Measurements from ENCODE around the gene ZNF778.
"Not testable (repeated sequence)": the region's sequence is repeated elsewhere in the genome, so short reads cannot be mapped to it uniquely, and the experiment has no call there.

Gene ZNF778

DNA sequence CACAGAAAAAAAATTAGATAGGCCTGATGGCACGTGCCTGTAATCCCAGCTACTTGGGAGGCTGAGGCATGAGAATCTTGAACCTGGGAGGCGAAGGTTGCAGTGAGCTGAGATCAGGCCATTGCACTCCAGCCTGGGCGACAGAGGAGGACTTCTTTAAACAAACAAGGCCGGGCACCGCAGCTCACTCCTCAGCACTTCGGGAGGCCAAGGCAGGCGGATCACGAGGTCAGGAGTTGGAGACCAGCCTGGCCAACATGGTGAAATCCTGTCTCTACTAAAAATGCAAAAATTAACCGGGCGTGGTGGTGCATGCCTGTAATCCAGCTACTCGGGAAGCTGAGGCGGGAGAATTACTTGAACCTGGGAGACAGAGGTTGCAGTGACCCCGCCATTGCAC, 26.8 kb downstream of the ZNF778 start:
- not testable (repeated sequence) for H3K27ac Mint-ChIP-seq; H3K36me3 Mint-ChIP-seq (ENCODE audit: low read depth); H3K27me3 Mint-ChIP-seq; DNase-seq; ATAC-seq; H3K4me3 Mint-ChIP-seq; H3K9me3 Mint-ChIP-seq
- peaks cover 31% of the 10 kb centered on the region for H3K4me1 Mint-ChIP-seq

DNA sequence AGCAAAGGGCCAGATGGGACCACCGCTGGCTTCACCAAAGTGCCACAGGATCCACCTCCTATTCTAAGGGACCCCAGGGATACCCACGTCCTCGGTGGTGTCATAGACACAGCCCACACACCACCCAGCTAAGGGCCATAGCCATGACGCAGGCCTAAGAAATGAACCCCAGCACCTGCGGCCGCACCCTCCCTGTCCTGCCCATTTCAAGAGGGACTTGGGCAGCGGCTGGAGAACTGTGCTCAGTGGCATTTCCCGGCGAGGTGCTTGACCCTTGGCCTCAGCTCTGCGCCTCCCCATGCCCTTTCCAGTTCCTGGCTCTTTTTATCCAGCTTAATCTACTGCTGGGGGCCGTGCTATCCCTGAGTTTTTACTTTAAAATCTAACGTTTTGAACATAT, 27.3 kb downstream of the ZNF778 start:
- H3K9me3 Mint-ChIP-seq = peaks cover under 1% of the 10 kb centered on the region
- H3K4me1 Mint-ChIP-seq = peaks cover 31% of the 10 kb centered on the region
- H3K27me3 Mint-ChIP-seq = no peaks in the 10 kb centered on the region
- no peak overlapping the region for H3K4me3 Mint-ChIP-seq
- ATAC-seq (no peak), DNase-seq (no peak)
- H3K27ac Mint-ChIP-seq = no peak overlapping the region
- no peaks in the 10 kb centered on the region for H3K36me3 Mint-ChIP-seq (ENCODE audit: low read depth)

DNA sequence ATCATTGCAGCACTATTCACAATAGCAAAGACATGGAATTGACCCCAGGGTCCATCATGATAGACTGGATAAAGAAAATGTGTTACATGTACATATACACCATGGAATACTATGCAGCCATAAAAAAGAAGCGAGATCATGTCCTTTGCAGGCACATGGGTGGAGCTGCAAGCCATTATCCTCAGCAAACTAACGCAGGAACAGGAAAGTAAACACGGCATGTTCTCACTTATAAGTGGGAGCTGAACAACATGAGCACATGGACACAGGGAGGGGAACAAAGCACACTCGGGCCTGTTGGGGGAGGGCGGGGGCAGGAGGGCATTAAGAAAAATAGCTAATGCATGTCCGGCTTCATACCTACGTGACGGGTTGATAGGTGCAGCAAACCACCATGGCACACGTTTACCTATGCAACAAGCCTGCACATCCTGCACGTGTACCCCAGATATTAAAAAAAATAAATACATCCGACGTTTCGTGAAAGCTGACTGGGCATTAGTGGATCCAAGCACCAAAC, 28.9 kb downstream of the ZNF778 start:
- no peak for DNase-seq
- H3K36me3 Mint-ChIP-seq (ENCODE audit: low read depth) = peaks cover 5% of the 10 kb centered on the region

DNA sequence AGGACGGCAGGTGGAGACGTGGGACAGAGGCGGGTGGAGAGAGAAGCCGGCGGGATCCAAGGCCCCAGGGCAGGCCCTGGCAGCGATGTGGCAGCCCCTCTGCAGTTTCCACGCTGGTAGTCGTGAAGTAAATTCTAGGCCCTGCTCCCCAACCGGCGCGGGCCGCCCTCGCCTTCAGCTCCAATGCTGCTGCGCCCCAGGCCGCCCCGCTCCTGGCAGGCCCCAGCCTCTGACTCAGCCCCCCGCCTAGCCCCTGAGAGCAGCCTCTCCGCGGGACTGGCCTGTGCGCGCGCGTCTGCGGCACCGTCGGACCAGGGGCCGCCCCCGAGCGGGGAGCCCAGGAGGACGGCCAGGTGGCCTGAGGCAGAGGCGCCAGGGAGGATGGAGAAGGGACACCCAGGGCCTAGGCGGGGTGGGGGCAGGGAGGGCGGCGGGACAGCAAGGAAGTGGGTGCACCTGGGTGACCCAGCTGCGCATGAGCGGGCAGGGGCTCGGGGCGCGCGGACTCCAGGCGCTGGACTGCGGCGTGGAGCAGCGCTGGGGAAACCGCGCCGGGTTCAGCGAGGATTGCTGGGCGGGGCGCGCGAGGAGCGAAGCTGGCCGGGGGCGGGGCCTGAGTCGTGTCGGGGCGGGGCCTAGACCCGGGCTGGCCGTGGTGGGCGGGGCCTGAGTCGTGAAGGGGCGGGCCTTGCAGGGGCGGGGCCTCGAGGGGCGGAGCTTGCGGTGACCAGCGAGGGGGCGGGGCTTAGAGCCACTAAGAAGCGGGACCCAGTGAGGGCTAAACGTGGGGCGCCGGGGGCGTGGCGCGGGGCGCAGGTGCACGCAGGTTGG, 29.6 kb downstream of the ZNF778 start:
- ATAC-seq (peak; percentile 80), DNase-seq (peak; percentile 97)
- H3K9me3 Mint-ChIP-seq = peaks cover 8% of the 10 kb centered on the region
- H3K27ac Mint-ChIP-seq = no peak overlapping the region
- H3K4me3 Mint-ChIP-seq = peak overlapping the region; percentile 78
- H3K4me1 Mint-ChIP-seq = peaks cover 17% of the 10 kb centered on the region
- no peaks in the 10 kb centered on the region for H3K27me3 Mint-ChIP-seq
- peaks cover 5% of the 10 kb centered on the region for H3K36me3 Mint-ChIP-seq (ENCODE audit: low read depth)

More for the DNA sequence above, 28.9 kb downstream of the ZNF778 start:
- no peaks in the 10 kb centered on the region for H3K27me3 Mint-ChIP-seq
- peak overlapping the region; percentile 78 for H3K4me3 Mint-ChIP-seq
- no peak overlapping the region for H3K27ac Mint-ChIP-seq
- H3K9me3 Mint-ChIP-seq = peaks cover 8% of the 10 kb centered on the region
- peaks cover 21% of the 10 kb centered on the region for H3K4me1 Mint-ChIP-seq
- no peak for ATAC-seq

DNA sequence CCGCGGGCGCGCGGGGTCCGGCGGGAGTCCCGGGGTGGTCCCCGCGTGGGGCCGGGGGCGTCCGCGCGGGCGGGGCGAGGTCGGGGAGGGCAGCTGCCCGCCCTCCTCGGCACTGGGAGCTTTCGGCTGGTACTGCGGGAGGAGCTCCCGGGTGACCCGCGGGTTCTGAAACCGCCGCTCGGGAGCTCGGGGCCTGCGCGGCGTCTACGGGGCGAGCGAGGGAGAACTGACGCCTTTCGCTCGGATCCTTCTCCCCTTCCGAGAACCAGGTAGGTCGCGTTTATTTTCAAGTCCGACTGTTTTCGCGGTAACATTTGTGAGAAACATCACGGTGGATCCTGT, 30.2 kb downstream of the ZNF778 start:
- H3K4me3 Mint-ChIP-seq = peak overlapping the region; percentile 78
- not testable (repeated sequence) for H3K36me3 Mint-ChIP-seq (ENCODE audit: low read depth); H3K27me3 Mint-ChIP-seq; H3K27ac Mint-ChIP-seq; DNase-seq; H3K9me3 Mint-ChIP-seq
- ATAC-seq = peak; percentile 58
- H3K4me1 Mint-ChIP-seq = peaks cover 16% of the 10 kb centered on the region

DNA sequence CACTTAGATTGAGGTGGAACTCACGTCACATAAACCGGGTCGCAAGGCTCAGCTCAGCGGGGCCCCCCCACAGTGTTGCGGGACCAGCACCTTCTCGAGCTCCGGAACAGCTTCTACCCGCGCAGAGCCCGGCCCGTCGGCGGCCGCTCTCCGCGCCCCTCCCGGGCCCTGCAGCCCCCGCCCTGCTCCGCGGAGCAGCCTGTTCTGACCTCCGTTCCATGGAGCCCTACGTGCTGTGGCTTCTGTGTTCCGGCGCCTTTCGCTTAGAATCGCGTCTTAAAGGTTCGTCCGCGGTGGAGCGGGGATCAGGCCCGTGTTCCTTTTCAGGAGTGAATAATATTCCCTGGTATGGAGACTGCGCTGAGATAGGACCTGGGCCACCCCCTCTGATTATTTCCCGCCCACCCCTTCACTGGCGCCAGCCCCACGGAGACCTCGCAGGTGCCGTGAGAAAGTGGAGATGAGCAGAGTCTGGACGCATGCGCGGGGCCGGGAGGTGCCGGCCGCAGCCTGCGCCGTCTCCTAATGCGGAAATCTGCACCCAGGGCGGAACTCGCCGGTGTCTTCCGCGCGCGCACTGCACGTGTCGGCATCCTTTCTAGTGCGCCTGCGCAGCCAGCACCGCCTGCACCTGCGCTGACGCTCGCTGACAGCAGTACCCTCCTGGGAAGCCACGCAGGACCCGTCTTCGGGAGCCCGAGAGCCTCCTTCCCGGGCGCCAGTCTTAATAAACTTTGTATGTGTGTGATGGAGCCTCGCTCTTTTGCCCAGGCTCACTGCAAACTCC, 30.9 kb downstream of the ZNF778 start:
- Mint-ChIP-seq H3K36me3 (ENCODE audit: low read depth) (peaks cover 5% of the 10 kb centered on the region), H3K4me3 (peak overlapping the region; percentile 78), H3K27ac (no peak overlapping the region), H3K4me1 (peaks cover 10% of the 10 kb centered on the region), H3K27me3 (no peaks in the 10 kb centered on the region), H3K9me3 (peaks cover 8% of the 10 kb centered on the region)
- DNase-seq (no peak), ATAC-seq (no peak)

DNA sequence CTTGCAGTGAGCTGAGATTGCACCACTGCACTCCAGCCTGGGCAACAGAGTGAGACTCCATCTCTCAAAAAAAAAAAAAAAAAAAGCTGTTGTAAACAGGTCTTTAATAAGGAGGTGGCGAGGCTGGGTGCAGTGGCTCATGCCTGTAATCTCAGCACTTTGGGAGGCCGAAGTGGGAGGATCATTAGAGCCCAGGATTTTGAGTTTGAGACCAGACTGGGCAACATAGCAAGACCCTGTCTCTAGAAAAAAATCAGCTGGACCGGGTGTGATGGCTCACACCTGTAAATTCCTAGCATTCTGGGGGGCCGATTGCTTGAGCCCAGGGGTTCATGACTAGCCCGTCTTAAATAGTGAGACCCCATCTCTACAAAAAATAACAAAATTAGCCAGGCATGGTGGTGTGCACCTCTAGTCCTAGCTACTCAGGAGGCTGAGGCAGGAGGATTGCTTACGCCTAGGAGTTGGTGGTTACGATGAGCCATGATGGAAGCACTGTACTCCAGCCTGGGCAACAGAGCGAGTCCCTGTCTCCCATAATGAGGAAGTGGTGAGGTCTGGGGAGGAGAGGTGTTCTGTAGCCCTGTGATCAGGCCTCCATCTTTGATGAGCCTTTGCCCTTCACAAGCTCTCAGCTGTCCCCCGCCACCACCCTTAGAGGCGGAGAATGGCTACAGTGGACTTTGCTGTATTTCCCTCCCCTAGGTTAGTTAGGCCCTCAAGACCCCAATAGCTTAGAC, 36.2 kb downstream of the ZNF778 start:
- ATAC-seq (no peak), DNase-seq (no peak)
- Mint-ChIP-seq H3K27ac (no peak overlapping the region), H3K27me3 (peaks cover 24% of the 10 kb centered on the region), H3K4me1 (peaks cover 17% of the 10 kb centered on the region), H3K9me3 (peaks cover 8% of the 10 kb centered on the region), H3K36me3 (ENCODE audit: low read depth) (peaks cover 7% of the 10 kb centered on the region), H3K4me3 (no peak overlapping the region)

DNA sequence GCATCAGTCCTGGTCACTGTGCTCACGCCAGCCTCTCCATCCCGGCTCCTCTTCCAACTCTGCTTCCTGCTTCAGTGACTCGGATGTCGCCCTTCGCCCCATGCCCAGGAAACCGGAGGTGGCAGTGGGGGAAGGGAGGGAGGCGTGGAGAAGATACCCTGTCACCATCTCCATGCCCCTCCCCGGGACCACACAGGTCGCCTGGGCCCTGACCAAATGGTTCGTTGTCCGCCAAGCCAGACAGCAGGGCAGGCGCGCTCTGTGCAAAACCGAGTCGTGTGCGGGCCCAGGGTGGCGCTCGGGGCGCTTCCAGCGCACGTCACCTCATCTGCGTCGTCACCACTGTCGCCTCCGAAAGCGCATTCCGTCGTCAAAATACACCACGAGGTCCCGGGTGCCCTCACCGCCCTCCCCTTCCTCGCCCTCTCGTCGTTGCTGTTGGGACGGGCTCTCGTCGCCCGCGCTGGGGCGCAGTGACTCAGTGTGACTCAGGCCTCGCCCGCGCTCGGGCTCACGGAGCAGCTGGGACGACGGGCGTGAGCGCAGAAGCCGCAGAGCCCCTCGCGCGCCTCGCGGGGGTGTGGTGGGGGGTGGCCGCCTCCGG, 39.2 kb downstream of the ZNF778 start:
- no peaks in the 10 kb centered on the region for H3K9me3 Mint-ChIP-seq
- no peak overlapping the region for H3K4me3 Mint-ChIP-seq
- H3K4me1 Mint-ChIP-seq = peaks cover 17% of the 10 kb centered on the region
- DNase-seq (peak; percentile 81), ATAC-seq (peak; percentile 99)
- peak overlapping the region; percentile 54 for H3K27ac Mint-ChIP-seq
- peaks cover 2% of the 10 kb centered on the region for H3K36me3 Mint-ChIP-seq (ENCODE audit: low read depth)
- peaks cover 24% of the 10 kb centered on the region for H3K27me3 Mint-ChIP-seq

DNA sequence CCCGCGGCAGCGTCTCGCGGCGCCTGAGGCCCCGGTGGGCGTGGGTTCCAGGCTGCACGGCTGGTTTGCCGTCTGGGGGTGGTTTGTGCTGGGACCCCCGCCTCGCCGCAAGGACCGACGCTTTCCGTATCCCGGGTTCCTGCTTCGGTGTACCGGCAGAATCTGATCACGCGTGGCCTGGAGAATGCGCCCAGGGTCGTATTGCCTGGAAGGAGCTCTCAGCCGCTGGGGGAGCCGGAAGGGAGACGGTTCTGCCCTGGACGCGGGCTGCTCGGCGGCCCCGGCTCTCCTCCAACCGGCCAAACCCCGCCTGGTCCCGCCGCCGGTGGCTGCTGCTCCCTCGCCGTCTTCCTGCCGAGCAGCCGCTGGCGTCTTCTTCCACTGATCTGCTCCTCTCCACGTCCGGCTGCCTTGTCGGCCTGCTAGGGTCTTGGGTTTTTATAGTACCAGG, 39.8 kb downstream of the ZNF778 start:
- Mint-ChIP-seq H3K36me3 (ENCODE audit: low read depth) (peaks cover 2% of the 10 kb centered on the region), H3K27ac (no peak overlapping the region), H3K27me3 (peaks cover 24% of the 10 kb centered on the region), H3K9me3 (no peaks in the 10 kb centered on the region), H3K4me3 (peak overlapping the region; percentile 5), H3K4me1 (peaks cover 17% of the 10 kb centered on the region)
- peak; percentile 31 for ATAC-seq
- DNase-seq = no peak

DNA sequence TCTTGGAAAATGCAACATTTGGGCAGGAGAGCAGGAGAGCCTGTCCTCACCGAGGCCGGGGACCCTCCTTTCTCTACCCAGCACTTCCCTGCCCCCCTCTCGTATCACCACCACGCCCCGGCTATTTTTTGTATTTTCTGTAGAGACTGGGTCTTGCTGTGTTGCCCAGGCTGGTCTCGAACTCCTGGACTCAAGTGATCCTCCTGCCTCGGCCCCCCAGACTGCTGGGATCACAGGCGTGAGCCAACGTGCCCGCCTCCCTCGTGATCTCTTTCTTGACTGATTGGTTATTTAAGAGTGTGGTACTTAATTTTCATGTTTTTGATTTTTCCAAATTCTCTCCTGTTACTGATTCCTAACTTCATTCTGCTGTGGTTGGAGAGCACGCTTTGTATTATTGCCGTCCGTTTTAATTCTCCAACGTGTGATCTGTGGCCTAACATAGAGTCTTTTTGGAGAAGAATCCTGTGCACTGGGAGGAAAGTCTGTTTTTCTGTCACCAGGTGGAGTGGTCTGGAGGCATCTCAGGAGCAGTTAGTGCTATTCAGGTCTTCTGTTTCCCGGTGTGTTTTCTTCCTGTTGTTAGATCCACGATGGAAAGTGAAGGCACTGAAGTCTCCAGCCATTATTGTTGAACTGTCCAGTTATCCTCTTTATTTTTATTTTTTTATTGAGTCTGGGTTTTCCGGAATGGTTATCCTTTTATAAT, 40.4 kb downstream of the ZNF778 start:
- H3K4me3 Mint-ChIP-seq = peak overlapping the region; percentile 5
- no peak overlapping the region for H3K27ac Mint-ChIP-seq
- H3K9me3 Mint-ChIP-seq = no peaks in the 10 kb centered on the region
- DNase-seq (no peak), ATAC-seq (no peak)
- peaks cover 17% of the 10 kb centered on the region for H3K4me1 Mint-ChIP-seq
- H3K27me3 Mint-ChIP-seq = peaks cover 24% of the 10 kb centered on the region
- peaks cover 2% of the 10 kb centered on the region for H3K36me3 Mint-ChIP-seq (ENCODE audit: low read depth)

DNA sequence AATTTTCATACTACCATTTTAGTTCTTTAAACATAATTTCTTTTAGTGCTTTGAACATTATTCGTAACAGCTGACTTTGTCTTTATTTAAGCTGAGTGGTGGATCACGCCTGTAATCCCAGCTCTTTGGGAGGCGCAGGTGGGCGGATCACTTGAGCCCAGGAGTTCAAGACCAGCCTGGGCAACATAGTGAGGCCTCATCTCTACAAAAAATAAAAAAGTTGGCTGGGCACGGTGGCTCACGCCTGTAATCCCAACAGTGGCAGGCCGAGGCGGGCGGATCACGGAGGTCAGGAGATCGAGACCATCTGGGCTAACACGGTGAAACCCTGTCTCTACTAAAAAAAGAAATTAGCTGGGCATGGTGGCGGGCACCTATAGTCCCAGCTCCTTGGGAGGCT, 42.4 kb downstream of the ZNF778 start:
- not testable (repeated sequence) for H3K27ac Mint-ChIP-seq; H3K36me3 Mint-ChIP-seq (ENCODE audit: low read depth); H3K4me3 Mint-ChIP-seq; DNase-seq; ATAC-seq; H3K9me3 Mint-ChIP-seq
- Mint-ChIP-seq H3K4me1 (peaks cover 17% of the 10 kb centered on the region), H3K27me3 (peaks cover 24% of the 10 kb centered on the region)

DNA sequence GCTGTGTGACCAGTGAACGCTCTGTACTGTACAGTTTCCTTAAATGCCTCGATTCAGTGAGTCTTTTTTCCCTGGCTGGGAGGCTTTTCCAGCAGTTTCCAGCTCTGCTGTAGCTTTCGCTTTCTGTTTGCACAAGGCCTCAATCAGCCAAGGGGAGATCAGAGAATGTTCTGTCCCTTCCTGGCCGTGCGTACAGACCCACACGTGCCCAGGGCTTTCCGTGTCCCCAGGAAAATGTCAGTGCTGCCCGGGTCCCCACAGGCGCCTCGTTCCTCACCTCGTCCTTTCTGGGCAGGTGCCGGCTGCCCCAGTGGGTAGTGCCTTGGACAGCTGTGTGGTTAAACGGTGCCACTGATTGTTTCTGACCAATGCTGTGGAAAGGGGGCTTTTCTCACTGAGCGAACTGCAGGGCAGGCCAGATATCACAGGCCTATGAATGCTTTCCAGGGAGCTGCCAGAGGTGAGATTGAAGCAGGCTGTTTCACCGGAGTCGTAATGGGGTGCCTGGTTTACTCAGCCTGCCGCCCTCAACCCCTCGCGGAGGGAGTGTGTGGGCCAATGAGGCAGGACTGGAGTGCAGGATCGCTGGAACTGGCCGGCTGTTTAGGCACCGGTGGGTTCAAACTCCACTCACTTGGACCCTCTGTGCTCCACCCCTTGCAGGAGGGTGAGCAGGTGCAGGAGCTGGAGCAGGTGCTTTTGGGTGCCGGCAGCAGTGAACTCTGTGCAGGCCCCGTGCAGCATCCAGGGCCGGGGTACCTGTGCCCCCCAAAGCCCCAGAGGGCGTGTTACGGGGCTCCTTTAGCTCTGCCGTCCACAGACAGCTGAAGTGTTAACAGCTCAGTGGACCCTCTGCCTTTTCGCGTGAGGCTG, 44.4 kb downstream of the ZNF778 start:
- Mint-ChIP-seq H3K27ac (no peak overlapping the region), H3K4me3 (no peak overlapping the region), H3K27me3 (peaks cover 10% of the 10 kb centered on the region), H3K4me1 (peaks cover 10% of the 10 kb centered on the region), H3K36me3 (ENCODE audit: low read depth) (peaks cover under 1% of the 10 kb centered on the region), H3K9me3 (no peaks in the 10 kb centered on the region)
- DNase-seq (no peak), ATAC-seq (no peak)

Data from activated naive CD8-positive, alpha-beta T cell treated with anti-CD3 and anti-CD28 coated beads, Interleukin-2, amount 50 U/mL, for 24 hours (primary cell).